ENCODE data around the gene RASSF1.

Gene RASSF1

DNA sequence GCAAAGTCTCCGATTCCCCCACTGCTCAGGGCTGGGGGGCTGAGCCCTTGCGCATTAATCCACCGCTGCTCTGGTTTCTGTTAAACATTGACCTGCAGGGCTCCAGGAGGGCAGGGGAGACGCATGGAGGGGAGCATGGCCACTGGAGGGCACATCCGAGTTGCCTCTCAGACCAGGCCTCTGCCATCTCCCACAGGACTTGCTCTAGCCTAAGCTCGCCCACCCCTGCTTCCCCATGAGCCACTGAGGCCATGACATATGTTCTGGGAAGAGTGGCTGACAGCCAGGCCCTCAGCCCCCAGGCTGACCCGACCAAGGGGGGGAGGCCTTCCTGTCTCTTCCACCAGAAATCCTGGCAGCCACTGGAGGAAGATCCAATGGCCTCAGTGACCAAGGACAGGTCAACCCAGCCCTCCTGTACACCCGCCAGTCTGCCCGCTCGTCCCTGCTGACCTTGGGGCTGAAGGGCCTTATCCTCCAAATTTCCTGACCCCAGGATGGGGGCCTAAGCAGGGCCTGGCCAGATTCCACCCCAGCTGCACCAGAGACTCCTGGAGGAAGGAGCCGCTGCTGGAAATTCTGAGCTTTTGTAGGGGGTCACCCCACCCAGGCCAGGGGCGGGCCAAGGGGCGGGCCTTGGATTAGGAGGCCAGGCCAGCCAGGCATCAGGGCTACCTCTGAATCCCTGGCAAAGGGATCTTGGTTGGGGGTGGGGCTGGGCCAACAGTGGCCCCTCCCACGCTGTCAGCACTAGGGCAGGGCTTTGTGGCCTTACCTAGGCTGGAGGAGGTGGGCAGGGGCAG, 37.4 kb downstream of the RASSF1 start, which contains the start of gene HYAL1:
TSS of gene HYAL1 (minus strand) at position 562 of the 803 bp plus-strand sequence. CDS start 618 bp downstream, outside the sequence.
- in situ Hi-C loops (cut with HindIII; ENCODE audit: low sequenced_read_pairs): no loop called here

DNA sequence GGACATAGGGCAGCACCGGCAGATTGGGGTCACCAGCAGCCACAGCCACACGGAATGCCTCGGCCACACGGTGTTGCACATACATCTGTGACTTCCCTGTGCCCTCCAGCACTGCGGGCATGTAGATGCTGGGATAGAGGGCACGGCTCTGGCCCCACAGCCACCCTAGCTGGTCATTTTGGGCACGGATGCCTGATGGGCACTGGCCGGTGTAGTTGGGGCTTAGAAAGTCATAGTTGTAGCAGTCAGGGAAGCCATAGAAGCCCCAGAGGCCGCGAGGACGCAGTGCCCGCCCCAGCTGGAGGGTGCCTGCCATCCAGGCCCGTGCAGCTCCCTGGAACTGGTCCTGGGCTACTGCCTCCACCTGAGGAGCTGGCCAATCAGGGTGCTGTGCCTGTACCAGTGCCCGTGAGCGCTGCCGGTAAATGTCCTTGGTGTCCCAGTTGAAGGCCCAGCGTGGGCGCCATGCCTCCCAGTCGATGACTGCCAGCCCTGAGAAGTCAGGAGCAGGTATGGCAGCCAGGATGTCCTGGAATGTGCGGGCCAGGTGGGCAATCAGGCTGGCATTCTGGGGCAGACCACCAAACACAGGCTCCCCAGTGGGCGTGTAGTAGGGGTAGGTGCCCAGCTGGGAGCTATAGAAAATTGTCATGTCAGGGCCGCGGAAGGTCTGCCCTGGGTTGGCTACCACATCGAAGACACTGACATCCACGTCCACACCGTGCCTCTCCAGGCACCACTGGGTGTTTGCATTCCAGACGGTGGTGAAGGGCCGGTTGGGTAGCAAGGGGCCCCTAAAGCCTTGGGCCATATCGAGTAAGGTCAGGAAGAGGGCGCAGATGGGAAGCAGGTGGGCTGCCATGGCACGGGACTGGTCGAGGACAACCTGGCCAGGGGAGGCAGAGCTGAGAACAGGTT, 38.3 kb downstream of the RASSF1 start:
- in situ Hi-C loops (cut with HindIII; ENCODE audit: low sequenced_read_pairs): no loop called here

DNA sequence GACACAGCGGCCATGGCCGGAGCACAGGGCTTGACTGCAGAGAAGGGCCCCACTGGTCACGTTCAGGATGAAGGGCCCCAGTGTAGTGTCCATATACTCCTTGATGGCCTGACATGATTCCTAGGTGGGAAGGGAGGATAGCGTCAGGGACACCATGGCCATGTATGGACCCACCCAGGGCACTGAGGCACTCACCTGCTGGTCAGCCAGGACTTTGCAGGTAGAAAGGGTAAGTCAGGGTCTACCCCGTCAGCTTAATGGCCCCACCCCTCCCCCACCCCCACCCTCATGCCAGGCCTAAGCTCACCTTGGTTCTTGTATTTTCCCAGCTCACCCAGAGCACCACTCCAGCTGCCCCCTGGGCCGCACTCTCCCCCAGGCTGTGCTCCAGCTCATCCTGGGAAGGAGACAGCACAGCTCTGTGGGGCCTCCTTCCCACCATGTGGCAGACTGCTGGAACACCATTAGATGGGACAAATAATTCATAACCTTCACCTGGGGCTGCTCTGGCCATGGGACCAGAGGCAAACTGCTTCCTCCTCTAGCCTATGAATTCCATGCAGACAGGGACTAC, 39.9 kb downstream of the RASSF1 start:
- in situ Hi-C loops (cut with HindIII; ENCODE audit: low sequenced_read_pairs): no loop called here

GRCh38 chr3:50299929-50300680, 40.5 kb downstream of the RASSF1 start:
- in situ Hi-C loops (cut with HindIII; ENCODE audit: low sequenced_read_pairs): no loop called here

DNA sequence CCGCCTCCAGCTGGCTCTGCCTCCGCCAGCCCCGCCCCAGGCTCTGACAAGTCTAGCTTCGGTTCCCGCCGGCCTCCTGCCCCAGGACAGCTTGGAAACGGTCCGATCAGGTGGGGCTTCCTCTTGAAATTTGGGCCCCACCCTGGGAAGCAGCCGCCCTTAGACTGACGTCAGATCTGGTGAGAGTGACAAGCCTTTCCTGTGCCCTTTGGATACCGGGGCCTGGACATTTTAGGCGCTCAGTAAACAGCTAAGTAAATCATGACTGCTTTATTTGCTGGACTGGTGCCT, 41.1 kb downstream of the RASSF1 start:
- in situ Hi-C loops (cut with HindIII; ENCODE audit: low sequenced_read_pairs): no loop called here

DNA sequence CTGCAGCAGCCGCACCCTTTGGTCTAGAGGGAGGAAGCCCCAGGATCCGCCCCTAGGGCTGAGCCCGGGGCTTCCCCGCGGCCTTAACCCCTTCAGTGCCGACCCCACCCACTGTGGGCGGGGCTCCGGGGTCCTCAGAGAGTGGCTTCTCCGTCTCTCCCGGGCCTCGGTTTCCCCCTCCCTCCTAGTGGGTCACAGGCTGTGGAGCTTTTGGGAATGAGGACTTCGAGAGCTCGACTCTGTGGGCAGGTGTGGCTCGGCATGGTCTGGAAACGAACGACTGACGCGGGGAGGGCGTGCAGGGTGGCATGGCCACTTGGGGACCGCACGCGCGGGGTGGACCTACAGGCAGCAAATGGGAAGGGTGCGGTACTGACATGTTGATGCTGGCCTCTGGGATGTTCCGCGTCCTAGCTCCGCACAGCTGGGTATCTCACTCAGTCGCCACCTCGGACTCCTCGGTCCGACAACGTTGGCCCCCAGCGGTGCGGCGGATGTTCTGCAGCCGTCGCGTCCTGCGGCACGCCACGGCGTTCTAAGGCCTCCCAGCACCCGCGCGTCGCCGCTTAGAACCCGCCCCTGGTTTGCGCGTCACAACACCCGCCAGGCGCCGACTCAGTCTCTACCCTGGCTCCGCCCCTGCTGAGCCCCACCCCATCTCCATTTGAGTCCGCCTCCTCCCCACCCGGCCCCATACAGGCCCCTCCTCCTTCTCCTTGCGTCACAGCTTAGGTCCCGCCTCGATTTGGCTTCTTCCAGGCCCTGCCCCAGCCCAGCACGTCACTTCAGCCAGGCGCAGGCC, 41.6 kb downstream of the RASSF1 start, which contains the start of the genes HYAL3 and NAA80:
TSS of gene HYAL3 (minus strand) at position 570 of the 802 bp plus-strand sequence. CDS start 3,803 bp downstream, outside the sequence.
TSS of gene NAA80 (minus strand) at position 570 of the 802 bp plus-strand sequence. CDS start 1,942 bp downstream, outside the sequence.
- in situ Hi-C loops (cut with HindIII; ENCODE audit: low sequenced_read_pairs): no loop called here

DNA sequence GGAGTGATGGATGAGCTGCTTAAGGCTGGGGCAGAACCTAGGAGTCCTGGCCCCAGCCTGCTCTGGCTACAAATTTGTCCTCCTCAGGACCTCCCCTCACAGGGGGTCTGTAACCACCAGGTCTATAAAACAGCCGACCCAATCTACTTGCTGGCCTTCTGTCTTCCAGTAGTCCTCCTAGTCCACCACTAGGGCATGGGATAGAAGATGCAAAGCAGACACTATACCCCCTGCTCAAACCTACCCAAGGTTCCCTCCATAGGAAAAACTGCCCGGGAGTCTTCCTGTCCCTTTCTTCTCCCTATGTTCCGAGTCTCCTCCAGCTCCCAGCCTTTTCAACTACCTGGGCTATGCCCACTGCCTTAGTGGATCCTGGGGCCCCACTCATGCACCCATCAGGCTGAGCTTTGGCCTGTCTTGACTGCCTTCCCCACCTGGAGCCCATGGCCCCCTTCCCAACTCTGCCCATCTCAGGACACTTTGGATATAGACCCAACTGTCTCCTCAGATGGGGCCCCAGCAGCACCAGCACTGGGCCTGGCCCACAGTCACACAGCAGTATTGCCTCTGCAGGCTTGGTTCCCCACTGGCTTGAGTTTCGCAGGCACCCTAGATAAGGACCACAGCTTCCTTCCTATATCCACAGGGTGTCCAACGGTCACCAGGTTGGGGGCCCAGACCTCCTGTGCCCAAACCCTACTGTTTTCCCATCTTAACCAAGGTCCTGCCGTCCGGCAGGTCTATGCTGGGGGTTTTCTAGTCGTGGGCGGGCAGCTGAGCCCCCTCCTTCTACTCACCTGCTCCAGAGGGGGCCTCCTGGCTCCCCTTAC, 42.5 kb downstream of the RASSF1 start:
- in situ Hi-C loops (cut with HindIII; ENCODE audit: low sequenced_read_pairs): no loop called here

DNA sequence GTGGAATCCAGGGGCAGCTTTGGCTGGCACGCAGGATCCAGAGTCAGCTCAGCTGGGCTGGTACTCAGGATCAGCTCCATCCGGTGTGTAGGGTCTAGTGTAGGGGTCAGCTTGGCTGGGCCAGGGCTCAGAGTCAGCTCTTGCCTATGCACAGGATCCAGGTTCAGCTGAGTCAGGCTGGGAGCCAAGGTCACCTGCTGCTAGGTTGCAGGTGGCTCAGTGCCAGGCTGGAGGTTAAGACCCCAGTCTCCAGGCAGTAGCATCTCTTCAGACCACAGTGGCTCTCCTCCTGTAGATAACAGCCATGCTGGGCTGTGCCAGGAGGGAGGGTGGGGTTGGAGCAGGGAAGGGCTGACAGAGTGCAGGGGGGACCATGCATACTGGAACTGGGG, 43.3 kb downstream of the RASSF1 start:
- in situ Hi-C loops (cut with HindIII; ENCODE audit: low sequenced_read_pairs): no loop called here

GRCh38 chr3:50296721-50297383, 43.8 kb downstream of the RASSF1 start:
- in situ Hi-C loops (cut with HindIII; ENCODE audit: low sequenced_read_pairs): no loop called here

- in situ Hi-C loops (cut with HindIII; ENCODE audit: low sequenced_read_pairs): no loop called here
Measured at GRCh38 chr3:50295553-50296431, 44.8 kb downstream of the RASSF1 start.

GRCh38 chr3:50294492-50295403, 45.9 kb downstream of the RASSF1 start:
- in situ Hi-C loops (cut with HindIII; ENCODE audit: low sequenced_read_pairs): no loop called here

DNA sequence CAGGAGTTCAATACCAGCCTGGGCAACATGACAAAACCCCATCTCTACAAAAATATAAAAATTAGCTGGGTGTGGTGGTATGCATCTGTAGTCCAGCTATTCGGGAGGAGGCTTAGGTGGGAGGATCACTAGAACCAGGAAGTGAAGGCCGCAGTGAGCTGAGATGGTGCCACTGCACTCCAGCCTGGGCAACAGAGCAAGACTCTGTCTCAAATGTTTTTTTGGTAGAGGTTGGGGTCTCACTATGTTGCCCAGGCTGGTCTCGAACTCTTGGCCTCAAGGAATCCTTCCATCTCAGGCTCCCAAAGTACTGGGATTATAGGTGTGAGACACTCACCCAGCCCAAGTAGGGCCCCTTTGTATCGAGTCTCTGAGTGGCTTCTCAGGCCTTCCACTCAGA, 46.5 kb downstream of the RASSF1 start:
- in situ Hi-C loops (cut with HindIII; ENCODE audit: low sequenced_read_pairs): no loop called here

DNA sequence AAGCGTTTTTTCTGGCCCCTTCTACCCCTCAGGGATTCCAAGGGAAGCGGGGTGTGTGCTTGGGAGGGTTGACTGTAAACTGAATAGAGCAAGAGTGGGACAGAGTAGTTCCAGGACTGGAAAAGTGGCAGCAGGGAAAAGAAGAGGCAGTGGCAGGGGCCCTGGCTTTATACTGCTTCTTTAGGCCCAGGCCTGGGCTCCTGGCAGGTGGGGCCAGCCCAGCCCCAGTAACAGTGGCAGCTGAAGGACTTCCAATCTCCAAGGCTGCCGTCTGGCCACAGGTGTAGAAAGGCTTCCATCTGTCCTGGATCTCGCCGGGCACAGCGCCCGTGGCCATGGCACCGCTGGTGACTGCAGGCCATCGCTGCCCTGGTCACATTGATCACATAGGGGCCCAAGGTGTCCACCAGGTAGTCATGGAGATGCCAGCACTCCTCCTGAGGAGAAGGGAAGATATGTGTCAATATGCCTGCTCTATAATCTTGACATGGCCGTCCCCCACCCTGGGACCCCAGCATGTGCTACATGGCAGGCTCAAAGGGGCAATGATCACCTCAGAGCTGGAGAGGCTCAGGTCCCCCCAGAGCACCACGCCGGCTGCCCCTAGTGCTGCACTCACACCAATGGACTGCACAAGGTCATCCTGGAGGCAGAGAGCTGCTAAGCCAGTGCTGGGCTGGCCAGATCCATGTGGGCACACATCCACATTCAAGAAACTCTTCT, 47.4 kb downstream of the RASSF1 start:
- in situ Hi-C loops (cut with HindIII; ENCODE audit: low sequenced_read_pairs): no loop called here

GRCh38 chr3:50292159-50293078, 48.2 kb downstream of the RASSF1 start, which contains the start of gene IFRD2:
TSS of gene IFRD2 (minus strand) at chr3:50292429. CDS start at chr3:50292274, 155 bp downstream.
- in situ Hi-C loops (cut with HindIII; ENCODE audit: low sequenced_read_pairs): no loop called here
